H1 (cell line): Measurements from ENCODE around the gene KLHL14. TPM values are rescaled to one million over a fixed set of nuclear protein-coding genes. Genes with fewer than 3 reads are reported as not detected.

ENCODE experiments used
- CTCF ChIA-PET: fragments of 300-600 bp; sonication (Branson Sonifier 250); formaldehyde crosslinking; loops from one replicate; lab custom pipeline; 2021; ENCODE audit not compliant: partially characterized antibody; lab: Charles Lee
- POLR2A ChIA-PET: fragments of 300-600 bp; sonication (Branson Sonifier 250); formaldehyde crosslinking; loops from one replicate; lab custom pipeline; 2021; ENCODE audit warnings: inconsistent platforms; ENCODE audit not compliant: partially characterized antibody; lab: Charles Lee
- DNase-seq, 2 experiments: peaks; one replicate each; pipeline versions ENCODE4 v3.0.0 to v3.0.0-alpha.2; 2010 to 2022; ENCODE audit warnings: low spot score in 2 of 2, low read depth in 1 of 2, mixed read lengths in 1 of 2
- FAIRE-seq: peaks from 2 replicates; lab custom pipeline; 2011; peaks lifted over from hg19 to GRCh38; lab: Jason Lieb, UNC
- H2AFZ ChIP-seq: 2 replicates; pipeline ENCODE4 v1.8.1; 2012; ENCODE audit warnings: low read length, inconsistent platforms
- H2AK5ac ChIP-seq: 2 replicates; pipeline ENCODE4 v1.6.1; 2013; ENCODE audit warnings: low read depth, low read length
- H2BK120ac ChIP-seq: replicated peaks from 2 replicates; pipeline ENCODE3; 2013; ENCODE audit warnings: low read depth, low read length, inconsistent platforms
- H2BK12ac ChIP-seq: 2 replicates; pipeline ENCODE4 v1.6.1; 2013; ENCODE audit warnings: low read depth, low read length
- H2BK15ac ChIP-seq: 2 replicates; pipeline ENCODE4 v1.6.1; 2013; ENCODE audit warnings: low read length
- H2BK20ac ChIP-seq: 2 replicates; pipeline ENCODE4 v1.6.1; 2013; ENCODE audit warnings: low read length
- H2BK5ac ChIP-seq: 2 replicates; pipeline ENCODE4 v1.6.1; 2013; ENCODE audit warnings: low read depth, low read length
- H3K14ac ChIP-seq: 2 replicates; pipeline ENCODE4 v1.6.1; 2013; ENCODE audit warnings: inconsistent platforms; ENCODE audit not compliant: insufficient read length
- H3K18ac ChIP-seq: 2 replicates; pipeline ENCODE4 v1.6.1; 2013; ENCODE audit warnings: low read length; ENCODE audit errors: extremely low read depth
- H3K23ac ChIP-seq: 2 replicates; pipeline ENCODE4 v1.6.1; 2013; ENCODE audit warnings: inconsistent platforms; ENCODE audit not compliant: insufficient read length
- H3K23me2 ChIP-seq: 2 replicates; pipeline ENCODE4 v1.6.1; 2013; ENCODE audit warnings: low read depth, low read length
- H3K27ac ChIP-seq: 2 replicates; pipeline ENCODE4 v1.6.1; 2011; ENCODE audit warnings: low read depth, low read length, inconsistent platforms
- H3K27me3 ChIP-seq, 4 experiments: replicated peaks in 1 of 4; 1 replicate in 1 of 4; 2 replicates in 3 of 4; pipeline versions ENCODE4 v1.6.1 to v1.8.1; 2011 to 2013; ENCODE audit warnings: low read length in 3 of 4, mild to moderate bottlenecking in 3 of 4, inconsistent platforms in 2 of 4, mixed read lengths in 2 of 4, moderate library complexity in 1 of 4; ENCODE audit not compliant: control insufficient read depth in 3 of 4, insufficient read depth in 3 of 4; ENCODE audit errors: extremely low read depth in 1 of 4
- H3K36me3 ChIP-seq, 4 experiments: 2 replicates each; pipeline versions ENCODE4 v1.6.1 to v1.8.1; 2011 to 2013; ENCODE audit warnings: mild to moderate bottlenecking in 4 of 4, low read length in 3 of 4, moderate library complexity in 2 of 4, control low read depth in 1 of 4, inconsistent platforms in 1 of 4; ENCODE audit not compliant: insufficient read depth in 4 of 4, control insufficient read depth in 2 of 4
- H3K4ac ChIP-seq: replicated peaks from 2 replicates; pipeline ENCODE3; 2013; ENCODE audit warnings: low read length, low read depth, mixed read lengths, inconsistent platforms; ENCODE audit not compliant: insufficient read length
- H3K4me1 ChIP-seq, 4 experiments: replicated peaks in 1 of 4; 1 replicate in 1 of 4; 2 replicates in 3 of 4; pipeline versions ENCODE4 v1.6.1 to v1.8.1; 2011 to 2013; ENCODE audit warnings: low read length in 3 of 4, inconsistent platforms in 2 of 4, mixed read lengths in 1 of 4; ENCODE audit not compliant: insufficient read depth in 4 of 4, control insufficient read depth in 3 of 4
- H3K4me2 ChIP-seq, 2 experiments: 2 replicates each; pipeline versions ENCODE4 v1.6.1 to v1.8.1; 2011 to 2013; ENCODE audit warnings: low read depth in 2 of 2, low read length in 2 of 2, control low read depth in 1 of 2, inconsistent platforms in 1 of 2, mild to moderate bottlenecking in 1 of 2; ENCODE audit not compliant: insufficient read depth in 1 of 2
- H3K4me3 ChIP-seq, 4 experiments: fragments of 200-600, 300-600 bp in 1 of 4; sonication (generic), shearing (Covaris generic), sonication (Bioruptor Twin) in 1 of 4; 2 replicates each; pipeline versions ENCODE4 v1.5.1 to v1.8.1; 2011 to 2016; ENCODE audit warnings: low read length in 4 of 4, low read depth in 3 of 4, control low read depth in 2 of 4, inconsistent platforms in 2 of 4, mild to moderate bottlenecking in 2 of 4, mixed read lengths in 1 of 4, moderate library complexity in 1 of 4; ENCODE audit not compliant: insufficient read depth in 2 of 4; ENCODE audit errors: extremely low read depth in 1 of 4
- H3K56ac ChIP-seq: replicated peaks from 2 replicates; pipeline ENCODE3; 2013; ENCODE audit warnings: low read depth, mild to moderate bottlenecking, mixed read lengths, low read length, inconsistent platforms; ENCODE audit not compliant: insufficient read length
- H3K79me1 ChIP-seq: 2 replicates; pipeline ENCODE4 v1.6.1; 2013; ENCODE audit warnings: low read depth, low read length, control low read depth
- H3K79me2 ChIP-seq, 2 experiments: 2 replicates each; pipeline versions ENCODE4 v1.6.1 to v1.8.1; 2012 to 2013; ENCODE audit warnings: low read length in 2 of 2, mild to moderate bottlenecking in 2 of 2, inconsistent platforms in 1 of 2; ENCODE audit not compliant: insufficient read depth in 2 of 2, control insufficient read depth in 1 of 2
- H3K9ac ChIP-seq, 4 experiments: replicated peaks in 1 of 4; 1 replicate in 1 of 4; 2 replicates in 3 of 4; pipeline versions ENCODE4 v1.6.1 to v1.8.1; 2011 to 2013; ENCODE audit warnings: low read depth in 3 of 4, low read length in 3 of 4, control low read depth in 2 of 4, mild to moderate bottlenecking in 2 of 4, moderate library complexity in 2 of 4, inconsistent platforms in 1 of 4; ENCODE audit errors: extremely low read depth in 1 of 4
- H3K9me3 ChIP-seq, 2 experiments: 2 replicates each; pipeline versions ENCODE4 v1.6.1 to v1.8.1; 2012 to 2013; ENCODE audit warnings: mild to moderate bottlenecking in 2 of 2, moderate library complexity in 2 of 2, control low read depth in 1 of 2, inconsistent platforms in 1 of 2, low read depth in 1 of 2, low read length in 1 of 2, mixed read lengths in 1 of 2; ENCODE audit not compliant: insufficient read depth in 2 of 2
- H4K20me1 ChIP-seq, 2 experiments: replicated peaks in 1 of 2; 2 replicates each; pipeline versions ENCODE3 to v1.8.1; 2011 to 2013; ENCODE audit warnings: inconsistent platforms in 2 of 2, low read length in 2 of 2, mild to moderate bottlenecking in 1 of 2; ENCODE audit not compliant: insufficient read depth in 2 of 2, control insufficient read depth in 1 of 2
- H4K5ac ChIP-seq: 2 replicates; pipeline ENCODE4 v1.6.1; 2013; ENCODE audit warnings: low read length, low read depth, mixed read lengths, inconsistent platforms; ENCODE audit not compliant: insufficient read length
- H4K8ac ChIP-seq: 2 replicates; pipeline ENCODE4 v1.8.0; 2013; ENCODE audit warnings: mild to moderate bottlenecking, moderate library complexity, low read length, inconsistent platforms; ENCODE audit not compliant: insufficient read depth; ENCODE audit errors: extremely low read depth
- H4K91ac ChIP-seq: replicated peaks from 2 replicates; pipeline ENCODE3; 2013; ENCODE audit warnings: low read length, mixed read lengths, inconsistent platforms; ENCODE audit not compliant: insufficient read length
- ASH2L ChIP-seq: fragments of 200-600, 300-600 bp; sonication (generic); IDR thresholded peaks from one replicate; pipeline ENCODE4 v1.7.1; 2017; ENCODE audit warnings: low read length
- CHD1 ChIP-seq: IDR thresholded peaks from 2 replicates; pipeline ENCODE4 v1.6.1; 2012; ENCODE audit warnings: low read depth, low read length, improper control_type of control experiment
- CHD2 ChIP-seq: IDR thresholded peaks from 2 replicates; pipeline ENCODE4 v1.6.1; 2012; ENCODE audit warnings: low read length, improper control_type of control experiment
- KDM4A ChIP-seq: IDR thresholded peaks from one replicate; pipeline ENCODE4 v1.7.1; 2012; ENCODE audit warnings: low read depth, mild to moderate bottlenecking, moderate library complexity, low read length, inconsistent platforms; ENCODE audit not compliant: severe bottlenecking
- PHF8 ChIP-seq: fragments of 200-600 bp; sonication (generic); conservative IDR thresholded peaks from 2 replicates; pipeline ENCODE4 v1.7.1; 2012; ENCODE audit warnings: low read depth, mild to moderate bottlenecking, inconsistent platforms, low read length, moderate library complexity
- YY1 ChIP-seq: IDR thresholded peaks from 2 replicates; pipeline ENCODE4 v1.6.1; 2011; ENCODE audit warnings: low read depth, mild to moderate bottlenecking, low read length
- WGBS, 2 experiments: shearing (Covaris generic) in 1 of 2; methylation state at CpG; one replicate each; pipeline versions ENCODE4 v1.1.6 to v1.1.7; 2013 to 2015; ENCODE audit warnings: low lambda C conversion rate in 2 of 2, mixed read lengths in 2 of 2, inconsistent platforms in 1 of 2, low coverage in 1 of 2, missing lambda C conversion rate in 1 of 2; ENCODE audit not compliant: insufficient replicate concordance in 2 of 2, insufficient coverage in 1 of 2, insufficient read length in 1 of 2; ENCODE audit errors: extremely low coverage in 1 of 2, missing lambda C conversion rate in 1 of 2; 5-methylcytosine and 5-hydroxymethylcytosine counted together
- polyA plus RNA-seq, 7 experiments: library from polyadenylated mRNA; depleted of rRNA in 3 of 7; stranded (reverse) in 5 of 7; unstranded in 2 of 7; fragments of >200 nt in 5 of 7; fragments of 200-250 nt in 2 of 7; gene quantifications; 1 replicate in 5 of 7; 2 replicates in 1 of 7; 4 replicates in 1 of 7; pipeline versions ENCODE4 v1.2.1 to v1.2.3, GENCODE V29; 2011 to 2013; ENCODE audit warnings: missing spikeins in 2 of 7, mixed read lengths in 2 of 7
- total RNA-seq: library from RNA; stranded (reverse); fragmentation: NEBNext Ultra II Directional; extraction: Animal tissue kit (Norgen Biotek cat#: 25700); gene quantifications from 2 replicates; pipeline ENCODE4 v1.2.1, GENCODE V29; 2021

The KLHL14 gene
- total and polyA plus RNA-seq, 2 of the 8 experiments (the other 6 are each of a cell fraction or from before 2014, with no cell fraction given): 1.1 to 1.2 TPM

- H3K18ac ChIP-seq: no peak overlapping the region
- no peak overlapping the region for H4K91ac ChIP-seq
- no peak overlapping the region for H3K4me2 ChIP-seq
- no peak overlapping the region for H2BK12ac ChIP-seq
- H3K79me1 ChIP-seq: no peaks in the 10 kb centered on the region
- H3K14ac ChIP-seq: no peak overlapping the region
- H4K20me1 ChIP-seq: no peaks in the 10 kb centered on the region
- H3K56ac ChIP-seq: no peak overlapping the region
- 92 to 100% methylated on average over 1 to 5 of the region's 5 CpGs for WGBS, 2 experiments
- H3K23me2 ChIP-seq: no peaks in the 10 kb centered on the region
- DNase-seq (no peak), FAIRE-seq (no peak)
- H4K5ac ChIP-seq: no peak overlapping the region
- CTCF ChIA-PET: no interaction called here
- H3K79me2 ChIP-seq: no peaks in the 10 kb centered on the region
- H3K4me1 ChIP-seq: no peaks in the 10 kb centered on the region
- H2BK5ac ChIP-seq: no peak overlapping the region
- no peak overlapping the region for H3K9ac ChIP-seq
- no peaks in the 10 kb centered on the region for H3K27me3 ChIP-seq
- H2BK15ac ChIP-seq: no peak overlapping the region
- H3K9me3 ChIP-seq: no peaks in the 10 kb centered on the region
- H3K36me3 ChIP-seq: no peaks in the 10 kb centered on the region
- H2BK20ac ChIP-seq: no peak overlapping the region
- H2BK120ac ChIP-seq: no peak overlapping the region
- H3K23ac ChIP-seq: no peak overlapping the region
- peak overlapping the region; percentile 60; the same call in 1 of the 2 replicates for H2AFZ ChIP-seq
- POLR2A ChIA-PET: no interaction called here
- H2AK5ac ChIP-seq: no peak overlapping the region
- H4K8ac ChIP-seq: no peak overlapping the region
- H3K27ac ChIP-seq: no peak overlapping the region
- H3K4ac ChIP-seq: no peak overlapping the region
- H3K4me3 ChIP-seq: no peak overlapping the region
- TF ChIP-seq CHD2 (no peak), PHF8 (no peak), KDM4A (no peak), YY1 (no peak), CHD1 (no peak), ASH2L (no peak)
Measured at GRCh38 chr18:32634876-32635431, 137.9 kb downstream of the KLHL14 start.
